Neural cell (in vitro differentiated cells): ENCODE measurements around the gene LDLRAD4. TPM values are rescaled to one million over a fixed set of nuclear protein-coding genes. Genes with fewer than 3 reads are reported as not detected.
"Not testable (repeated sequence)": the region's sequence is repeated elsewhere in the genome, so short reads cannot be mapped to it uniquely, and the experiment has no call there.

Experiments
- H2AFZ ChIP-seq: fragments of 200-600, 300-800 bp; sonication (generic), shearing (Covaris generic); 2 replicates; pipeline ENCODE4 v1.6.0; 2014; ENCODE audit warnings: low read depth, mild to moderate bottlenecking, antibody characterized with exemption, low read length, moderate library complexity
- H3F3A ChIP-seq: fragments of 200-600 bp; shearing (Covaris generic); 2 replicates; pipeline ENCODE4 v1.6.1; 2016; ENCODE audit warnings: mild to moderate bottlenecking, moderate library complexity, mixed read lengths, antibody characterized with exemption, low read length; ENCODE audit not compliant: insufficient read depth, poor library complexity, severe bottlenecking
- H3K27ac ChIP-seq: fragments of 200-600, 300-800 bp; sonication (generic), shearing (Covaris generic); 2 replicates; pipeline ENCODE4 v1.5.1; 2014; ENCODE audit warnings: mild to moderate bottlenecking, low read length, moderate library complexity
- H3K27me3 ChIP-seq: fragments of 300-800, 200-600 bp; sonication (generic), shearing (Covaris generic); 2 replicates; pipeline ENCODE4 v1.6.0; 2014; ENCODE audit warnings: mild to moderate bottlenecking, low read depth, low read length, moderate library complexity; ENCODE audit not compliant: insufficient read depth
- H3K36me3 ChIP-seq: fragments of 300-800, 200-600 bp; sonication (generic), shearing (Covaris generic); 2 replicates; pipeline ENCODE4 v1.5.1; 2014; ENCODE audit warnings: mild to moderate bottlenecking, antibody characterized with exemption, low read length, moderate library complexity; ENCODE audit not compliant: insufficient read depth
- H3K4me2 ChIP-seq: fragments of 300-800, 200-600 bp; sonication (generic), shearing (Covaris generic); 2 replicates; pipeline ENCODE4 v1.6.0; 2014; ENCODE audit warnings: mild to moderate bottlenecking, low read length
- H3K4me3 ChIP-seq: fragments of 300-800, 200-600 bp; sonication (generic), shearing (Covaris generic); 2 replicates; pipeline ENCODE4 v1.5.1; 2014; ENCODE audit warnings: mild to moderate bottlenecking, low read length, moderate library complexity
- H3K79me2 ChIP-seq: fragments of 200-600 bp; shearing (Covaris generic); replicated peaks from 2 replicates; pipeline ENCODE4 v1.6.0; 2014; ENCODE audit warnings: mild to moderate bottlenecking, low read length, moderate library complexity; ENCODE audit not compliant: insufficient read depth
- H3K9ac ChIP-seq: fragments of 300-800, 200-600 bp; sonication (generic), shearing (Covaris generic); 2 replicates; pipeline ENCODE4 v1.6.1; 2016; ENCODE audit warnings: mild to moderate bottlenecking, low read length, mixed read lengths
- H3K9me2 ChIP-seq: fragments of 200-600 bp; shearing (Covaris generic); 2 replicates; pipeline ENCODE4 v1.6.1; 2016; ENCODE audit warnings: mild to moderate bottlenecking, low read length, mixed read lengths; ENCODE audit not compliant: insufficient read depth
- H3K9me3 ChIP-seq: fragments of 200-600, 300-800 bp; sonication (generic), shearing (Covaris generic); 2 replicates; pipeline ENCODE4 v1.6.1; 2016; ENCODE audit warnings: mild to moderate bottlenecking, mixed run types, low read length, moderate library complexity, mixed read lengths
- H4K20me1 ChIP-seq: fragments of 200-600 bp; shearing (Covaris generic); 2 replicates; pipeline ENCODE4 v1.6.1; 2016; ENCODE audit warnings: mild to moderate bottlenecking, mixed run types; ENCODE audit not compliant: insufficient read depth
- EP300 ChIP-seq: fragments of 450-650 bp; conservative IDR thresholded peaks from 2 replicates; pipeline ENCODE4 v1.6.1; 2014; ENCODE audit warnings: antibody characterized with exemption, mild to moderate bottlenecking, moderate library complexity; ENCODE audit not compliant: poor library complexity, severe bottlenecking
- EZH2 ChIP-seq: fragments of 200-600, 300-800 bp; shearing (Covaris generic), sonication (generic); IDR thresholded peaks from 2 replicates; pipeline ENCODE4 v1.6.1; 2014; ENCODE audit warnings: antibody characterized with exemption, low read length, borderline replicate concordance, mild to moderate bottlenecking; ENCODE audit not compliant: insufficient read depth, poor library complexity, severe bottlenecking
- MXI1 ChIP-seq: fragments of 450-650 bp; conservative IDR thresholded peaks from 2 replicates; pipeline ENCODE4 v1.6.1; 2014; ENCODE audit warnings: antibody characterized with exemption, mild to moderate bottlenecking; ENCODE audit not compliant: poor library complexity, severe bottlenecking
- POLR2AphosphoS5 ChIP-seq: IDR thresholded peaks from 2 replicates; pipeline ENCODE4 v1.6.1; 2012
- RAD21 ChIP-seq: fragments of 450-650 bp; conservative IDR thresholded peaks from 2 replicates; pipeline ENCODE4 v1.6.1; 2014; ENCODE audit warnings: antibody characterized with exemption, mild to moderate bottlenecking, moderate library complexity
- REST ChIP-seq: IDR thresholded peaks from 2 replicates; pipeline ENCODE4 v1.6.1; 2012; ENCODE audit warnings: borderline replicate concordance
- SMC3 ChIP-seq: fragments of 450-650 bp; conservative IDR thresholded peaks from 2 replicates; pipeline ENCODE4 v1.6.1; 2014; ENCODE audit warnings: antibody characterized with exemption, mild to moderate bottlenecking, moderate library complexity; ENCODE audit not compliant: poor library complexity
- TAF1 ChIP-seq: IDR thresholded peaks from 2 replicates; pipeline ENCODE4 v1.6.1; 2012; ENCODE audit warnings: low read depth
- polyA plus RNA-seq: library from polyadenylated mRNA; depleted of rRNA; stranded (reverse); fragments of >200 nt; gene quantifications from 2 replicates; pipeline ENCODE4 v1.2.3, GENCODE V29; 2014
- TF ChIP-seq, protein P1 (sequence below): fragments of 450-650 bp; IDR thresholded peaks from 2 replicates; pipeline ENCODE4 v1.5.1; 2014; ENCODE audit warnings: antibody characterized with exemption, mild to moderate bottlenecking, moderate library complexity; ENCODE audit not compliant: poor library complexity, severe bottlenecking

LDLRAD4 gene
- polyA plus RNA-seq, 1 donor from 2014 or later = 3.7 TPM

- not testable (repeated sequence) for H3K4me3 ChIP-seq, H4K20me1 ChIP-seq, H3K9me2 ChIP-seq, H3K79me2 ChIP-seq, H3K4me2 ChIP-seq, H3K27me3 ChIP-seq, H3K9ac ChIP-seq, H3K36me3 ChIP-seq, H3K9me3 ChIP-seq, H3K27ac ChIP-seq, H2AFZ ChIP-seq, H3F3A ChIP-seq
Measured at GRCh38 chr18:13695337-13695736, 476.8 kb downstream of the LDLRAD4 start.

- no peaks in the 10 kb centered on the region for H3K79me2 ChIP-seq
- H3K4me2 ChIP-seq = no peak overlapping the region
Measured at GRCh38 chr18:13696961-13697360, 478.4 kb downstream of the LDLRAD4 start.

GRCh38 chr18:13700153-13700552, 481.6 kb downstream of the LDLRAD4 start:
- Histone ChIP-seq H3K79me2 (no peaks in the 10 kb centered on the region), H2AFZ (no peak overlapping the region), H3K27me3 (no peaks in the 10 kb centered on the region), H3K9me2 (no peaks in the 10 kb centered on the region), H3K36me3 (no peaks in the 10 kb centered on the region), H3K9me3 (no peaks in the 10 kb centered on the region), H3K27ac (no peak overlapping the region), H4K20me1 (no peaks in the 10 kb centered on the region), H3F3A (no peaks in the 10 kb centered on the region), H3K9ac (no peak overlapping the region), H3K4me3 (no peak overlapping the region), H3K4me2 (no peak overlapping the region)
- TF ChIP-seq TAF1 = no peak
- TF ChIP-seq EP300 = no peak
- TF ChIP-seq MXI1 = no peak
- no peak for TF ChIP-seq SMC3
- TF ChIP-seq POLR2AphosphoS5 = no peak
- TF ChIP-seq REST = no peak
- no peak for TF ChIP-seq RAD21
- TF ChIP-seq, protein P1, sequence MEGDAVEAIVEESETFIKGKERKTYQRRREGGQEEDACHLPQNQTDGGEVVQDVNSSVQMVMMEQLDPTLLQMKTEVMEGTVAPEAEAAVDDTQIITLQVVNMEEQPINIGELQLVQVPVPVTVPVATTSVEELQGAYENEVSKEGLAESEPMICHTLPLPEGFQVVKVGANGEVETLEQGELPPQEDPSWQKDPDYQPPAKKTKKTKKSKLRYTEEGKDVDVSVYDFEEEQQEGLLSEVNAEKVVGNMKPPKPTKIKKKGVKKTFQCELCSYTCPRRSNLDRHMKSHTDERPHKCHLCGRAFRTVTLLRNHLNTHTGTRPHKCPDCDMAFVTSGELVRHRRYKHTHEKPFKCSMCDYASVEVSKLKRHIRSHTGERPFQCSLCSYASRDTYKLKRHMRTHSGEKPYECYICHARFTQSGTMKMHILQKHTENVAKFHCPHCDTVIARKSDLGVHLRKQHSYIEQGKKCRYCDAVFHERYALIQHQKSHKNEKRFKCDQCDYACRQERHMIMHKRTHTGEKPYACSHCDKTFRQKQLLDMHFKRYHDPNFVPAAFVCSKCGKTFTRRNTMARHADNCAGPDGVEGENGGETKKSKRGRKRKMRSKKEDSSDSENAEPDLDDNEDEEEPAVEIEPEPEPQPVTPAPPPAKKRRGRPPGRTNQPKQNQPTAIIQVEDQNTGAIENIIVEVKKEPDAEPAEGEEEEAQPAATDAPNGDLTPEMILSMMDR = no peak
- no peak for TF ChIP-seq EZH2

More at GRCh38 chr18:13696961-13697360, 478.4 kb downstream of the LDLRAD4 start:
- Histone ChIP-seq H3K9ac (no peak overlapping the region), H3K27me3 (no peaks in the 10 kb centered on the region), H3K9me2 (no peaks in the 10 kb centered on the region), H3F3A (no peaks in the 10 kb centered on the region), H4K20me1 (no peaks in the 10 kb centered on the region), H3K36me3 (no peaks in the 10 kb centered on the region), H3K9me3 (no peaks in the 10 kb centered on the region), H3K4me3 (no peak overlapping the region), H2AFZ (no peak overlapping the region), H3K27ac (no peak overlapping the region)
- no peak for TF ChIP-seq REST
- no peak for TF ChIP-seq SMC3
